NK-92 treated with Interleukin-12 subunit alpha and Interleukin-12 subunit beta, amount 100 ng/mL, for 24 hours (cell line): ENCODE measurements around the gene TPRG1.

ENCODE experiments used
- DNase-seq: peaks from one replicate; lab custom pipeline; 2025; lab: John Stamatoyannopoulos, UW

TPRG1 gene

DNA sequence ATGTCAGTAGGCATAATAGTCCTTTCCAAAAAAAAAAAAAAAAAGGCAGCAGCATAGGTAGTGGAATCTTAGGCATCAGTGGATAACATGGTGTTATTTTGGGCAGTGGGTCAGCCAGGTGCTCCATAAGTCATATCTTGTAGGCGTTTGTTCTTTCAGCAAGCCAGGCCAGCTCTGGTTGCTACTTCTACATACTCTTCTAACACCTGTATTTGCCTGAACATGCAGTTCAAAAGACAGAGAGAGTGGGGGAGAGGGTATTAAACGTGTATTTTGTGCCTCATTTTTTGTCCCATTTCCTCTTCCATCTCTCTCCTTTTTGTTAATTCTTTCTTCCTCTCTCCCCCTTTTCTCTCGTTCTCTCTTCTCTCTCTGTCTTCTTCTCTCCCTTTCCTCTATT lies 110.4 kb downstream of the TPRG1 start:
- no peak for DNase-seq

GRCh38 chr3:189282741-189283140 lies 111.0 kb downstream of the TPRG1 start:
- no peak for DNase-seq

GRCh38 chr3:189286188-189286587 lies 114.4 kb downstream of the TPRG1 start:
- DNase-seq = no peak

DNA sequence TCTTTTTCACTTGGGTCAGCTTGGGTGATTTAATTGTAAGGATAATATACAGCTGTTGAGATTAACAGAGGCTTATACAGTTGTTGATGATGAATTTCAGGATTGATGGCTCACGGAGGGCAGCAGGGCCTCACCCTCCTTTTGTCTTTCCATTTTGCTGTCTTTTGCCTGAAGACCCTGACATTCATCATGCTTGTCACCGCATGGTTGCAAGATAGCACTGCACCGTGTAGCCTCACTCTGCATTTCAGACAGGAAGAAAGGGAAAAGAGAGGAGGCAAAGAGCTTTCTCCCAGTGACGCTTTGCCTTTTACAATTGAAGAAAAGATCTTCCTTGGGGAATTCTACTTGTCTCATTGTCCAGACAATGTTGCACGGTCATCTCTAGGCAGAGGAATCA lies 115.1 kb downstream of the TPRG1 start:
- no peak for DNase-seq

- DNase-seq = no peak
Observed at GRCh38 chr3:189288348-189289235, 116.8 kb downstream of the TPRG1 start.

DNA sequence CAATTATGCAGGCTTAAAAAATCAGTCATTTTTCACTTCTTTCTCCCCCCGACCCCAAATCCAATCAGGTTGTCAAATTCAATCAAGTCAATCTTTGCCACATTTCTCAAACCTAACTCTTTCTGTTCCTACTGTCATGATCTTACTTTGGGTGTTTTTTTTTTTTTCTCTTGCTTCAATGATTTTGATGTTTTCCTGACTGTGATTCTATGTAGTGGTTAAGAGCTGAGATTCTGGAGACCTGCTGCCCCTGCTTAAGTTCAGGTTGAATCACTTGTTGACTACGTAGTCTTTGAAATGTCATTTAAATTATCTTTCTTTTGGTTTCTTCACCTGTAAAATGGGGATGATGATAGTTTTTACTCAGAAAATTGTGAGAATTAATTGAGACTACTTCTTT lies 117.5 kb downstream of the TPRG1 start:
- DNase-seq = no peak

- DNase-seq = no peak
Observed at GRCh38 chr3:189292667-189293484, 121.1 kb downstream of the TPRG1 start.

DNA sequence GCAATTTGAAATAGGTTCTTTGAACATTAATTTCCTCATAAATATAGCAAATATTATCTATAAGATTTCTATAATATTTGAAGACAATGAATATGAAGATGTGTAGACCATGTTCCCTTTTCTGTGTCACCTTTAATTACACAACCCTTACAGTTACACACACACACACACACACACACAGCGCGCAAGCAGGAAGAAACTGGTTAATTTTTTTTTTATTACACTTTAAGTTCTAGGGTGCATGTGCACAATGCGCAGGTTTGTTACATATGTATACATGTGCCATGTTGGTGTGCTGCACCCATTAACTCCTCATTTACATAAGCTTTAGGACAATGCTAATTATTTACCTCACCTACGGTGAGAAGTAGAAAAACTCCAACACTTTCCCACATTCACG lies 122.9 kb downstream of the TPRG1 start:
- no peak for DNase-seq

DNA sequence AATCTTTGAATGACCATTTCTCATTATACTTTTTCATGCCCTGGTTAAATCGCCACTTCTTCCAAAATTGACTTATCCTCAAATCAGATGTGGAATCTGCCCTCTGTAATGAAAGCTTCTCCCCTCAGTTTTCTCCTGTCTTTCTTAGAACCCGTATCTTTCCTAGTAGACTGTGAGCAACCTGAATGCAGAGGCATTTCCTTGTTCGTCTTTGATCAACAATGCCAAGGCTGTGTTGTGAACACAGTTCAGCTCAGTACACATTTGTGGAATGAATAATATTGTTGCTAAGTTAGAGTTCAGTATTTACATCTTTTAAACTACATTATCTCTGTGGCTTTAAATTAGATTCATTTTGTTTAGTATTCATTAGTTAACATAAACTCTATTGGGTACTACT lies 123.3 kb downstream of the TPRG1 start:
- no peak for DNase-seq

- no peak for DNase-seq
Observed at GRCh38 chr3:189297932-189298331, 126.2 kb downstream of the TPRG1 start.

DNA sequence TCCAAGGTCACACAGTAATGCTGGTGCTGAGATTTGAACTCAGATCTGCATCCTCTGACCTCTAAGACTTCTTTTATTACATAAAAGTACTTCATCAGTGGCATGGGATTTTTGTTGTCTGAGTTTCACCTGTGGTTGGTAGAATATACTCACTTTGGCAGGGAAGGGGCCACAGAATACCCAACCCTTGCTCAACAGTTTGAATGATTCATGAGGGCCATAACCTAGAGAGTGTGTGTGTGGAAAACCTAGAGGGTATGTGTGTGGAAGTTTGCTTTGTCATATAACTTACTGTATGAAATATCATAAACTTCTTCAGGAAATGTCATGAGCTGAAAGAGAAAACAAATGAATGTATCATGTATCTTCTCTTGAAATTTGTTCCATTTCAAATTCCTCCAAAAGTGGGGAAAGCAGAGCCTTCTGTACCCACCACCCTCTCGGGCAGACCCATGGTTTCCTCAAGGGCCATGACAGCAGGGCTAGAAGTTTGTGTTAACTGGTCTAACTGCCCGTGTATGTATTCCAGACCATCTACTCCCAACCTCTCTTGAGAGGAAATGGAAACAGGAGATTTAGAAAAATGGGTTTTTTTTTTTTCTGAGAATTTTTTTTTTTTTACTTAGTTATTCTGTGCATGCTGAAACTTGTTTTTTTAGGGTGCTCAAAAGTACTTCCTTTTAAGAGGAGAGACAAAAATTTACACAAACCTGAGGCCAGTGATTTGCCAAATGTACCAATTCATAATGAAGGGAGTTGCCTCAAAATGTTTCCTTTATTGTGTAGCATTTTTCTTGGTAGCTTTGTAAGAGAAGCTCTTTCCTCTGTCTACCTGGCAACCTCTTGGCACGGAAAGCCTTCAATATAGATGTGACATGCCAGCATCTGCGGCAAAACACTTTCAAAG lies 127.0 kb downstream of the TPRG1 start:
- DNase-seq = no peak

DNA sequence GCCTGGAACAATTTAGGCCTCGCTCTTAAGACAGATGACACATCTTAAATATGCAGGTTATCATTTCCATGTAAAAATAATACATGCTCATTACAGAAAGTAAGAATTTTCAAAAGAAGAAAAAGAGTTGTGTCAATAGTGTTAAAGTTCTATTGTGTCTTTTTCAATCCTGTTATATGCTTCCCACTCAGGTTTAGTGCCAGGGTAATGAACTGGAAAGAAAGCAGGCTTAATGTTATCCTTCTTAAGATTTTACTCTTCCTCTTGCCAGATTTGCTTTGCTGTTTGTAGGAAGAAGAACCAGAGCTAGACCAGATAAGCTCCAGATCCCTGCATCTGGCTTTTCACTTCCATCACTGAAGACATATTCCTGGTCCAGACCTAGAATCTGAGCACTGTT lies 128.6 kb downstream of the TPRG1 start:
- DNase-seq = no peak

DNA sequence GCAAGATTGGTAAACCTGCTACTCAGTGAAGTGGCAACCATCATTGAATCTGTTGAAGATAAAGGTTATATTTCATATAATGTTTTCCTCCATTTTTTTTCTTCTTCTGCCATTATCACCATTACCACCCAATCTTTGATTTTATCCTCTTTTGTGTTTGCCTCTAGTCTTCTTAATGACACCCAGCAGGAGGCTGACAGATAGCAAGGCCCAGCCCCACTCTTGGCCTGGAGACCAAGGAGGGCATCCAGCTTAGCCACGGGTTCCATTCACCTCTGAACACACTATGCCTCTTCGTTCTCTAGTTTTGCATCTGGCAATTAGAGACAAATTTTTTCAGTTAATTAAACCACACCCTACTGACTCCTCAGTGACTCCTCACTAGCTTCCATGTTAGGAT lies 129.7 kb downstream of the TPRG1 start:
- DNase-seq = no peak

DNA sequence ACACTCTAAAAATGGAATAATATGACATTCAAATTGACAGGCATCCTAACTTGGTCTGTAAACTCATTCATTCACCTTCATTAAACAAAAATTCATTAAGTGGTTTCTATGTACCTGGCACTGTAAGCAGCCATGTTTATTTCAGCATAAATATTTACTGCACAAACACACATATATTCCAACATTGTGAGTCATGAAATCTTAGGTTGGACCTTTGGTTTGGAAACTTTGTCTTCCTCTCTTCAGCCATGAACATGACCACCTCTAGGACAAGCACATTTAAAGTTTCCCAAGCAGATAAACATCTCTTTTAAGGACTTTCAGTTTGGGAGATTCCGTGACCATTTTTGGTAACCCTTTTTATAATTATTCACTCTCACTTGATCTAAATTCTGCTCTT lies 131.8 kb downstream of the TPRG1 start:
- no peak for DNase-seq

- DNase-seq = no peak
Observed at GRCh38 chr3:189304465-189305351, 132.9 kb downstream of the TPRG1 start.

GRCh38 chr3:189305412-189305811 lies 133.6 kb downstream of the TPRG1 start:
- DNase-seq = no peak

DNA sequence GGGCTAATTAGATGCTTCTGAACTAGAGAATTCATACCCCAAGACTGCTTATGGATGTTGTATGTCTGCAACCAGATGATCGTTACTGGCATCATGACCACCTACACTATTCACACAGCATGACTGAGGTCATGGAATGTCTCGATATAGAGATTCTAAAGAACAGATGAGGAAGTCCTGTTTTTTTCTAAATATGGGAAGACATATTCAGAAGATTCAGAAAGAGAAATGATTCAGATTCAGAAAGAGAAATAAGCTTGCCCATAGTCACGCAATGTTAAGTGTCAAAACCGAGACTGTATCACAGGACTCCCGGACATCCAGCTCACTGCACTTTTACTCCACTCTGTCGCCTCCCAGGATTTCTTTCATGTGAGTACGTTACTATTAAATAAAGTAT lies 136.2 kb downstream of the TPRG1 start:
- no peak for DNase-seq

DNA sequence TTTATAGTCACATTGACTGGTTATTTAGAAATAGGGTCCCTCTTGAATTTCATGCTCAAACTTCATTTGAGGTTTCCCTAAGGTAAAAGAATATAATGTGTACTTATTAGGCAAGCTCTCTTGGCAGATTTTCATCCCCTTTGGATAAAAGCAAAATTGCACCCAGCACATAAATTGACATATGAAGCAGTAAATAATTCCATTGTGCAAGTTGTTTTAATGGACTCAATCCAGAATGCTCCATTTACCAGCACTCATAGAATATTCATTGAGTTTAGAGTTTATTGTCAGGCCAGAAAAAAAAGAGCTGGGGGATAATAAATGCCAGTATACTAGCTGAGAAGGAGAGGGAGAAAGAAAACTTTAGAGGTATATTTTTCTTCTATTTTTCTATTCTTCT lies 136.8 kb downstream of the TPRG1 start:
- DNase-seq = no peak

DNA sequence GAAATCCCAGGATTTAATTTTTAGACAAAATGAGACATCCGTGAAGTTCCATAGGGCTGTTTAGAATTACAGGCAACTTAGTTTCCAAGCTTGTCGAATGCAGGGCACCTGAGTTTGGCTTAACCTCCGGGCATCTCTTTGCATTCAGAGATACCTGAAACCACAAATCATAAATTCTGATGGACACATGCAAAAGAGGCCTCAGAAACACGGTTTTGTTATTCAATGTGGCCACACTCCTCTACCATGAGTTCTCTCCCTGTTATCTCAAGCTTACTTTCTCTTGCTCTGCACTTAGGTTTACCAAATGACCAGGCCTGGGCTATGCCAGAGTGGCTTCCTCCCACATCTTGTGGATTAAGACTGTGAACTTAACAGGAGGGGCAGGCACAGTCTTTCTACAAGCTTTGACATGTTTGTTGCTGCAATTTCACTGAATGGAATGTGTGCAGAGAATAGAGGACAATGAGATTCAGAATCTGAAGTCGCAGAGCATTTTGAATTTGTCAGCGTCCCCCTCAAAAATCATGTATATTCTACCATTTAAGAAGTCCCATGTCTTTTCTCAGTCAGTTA lies 137.7 kb downstream of the TPRG1 start:
- DNase-seq = no peak

DNA sequence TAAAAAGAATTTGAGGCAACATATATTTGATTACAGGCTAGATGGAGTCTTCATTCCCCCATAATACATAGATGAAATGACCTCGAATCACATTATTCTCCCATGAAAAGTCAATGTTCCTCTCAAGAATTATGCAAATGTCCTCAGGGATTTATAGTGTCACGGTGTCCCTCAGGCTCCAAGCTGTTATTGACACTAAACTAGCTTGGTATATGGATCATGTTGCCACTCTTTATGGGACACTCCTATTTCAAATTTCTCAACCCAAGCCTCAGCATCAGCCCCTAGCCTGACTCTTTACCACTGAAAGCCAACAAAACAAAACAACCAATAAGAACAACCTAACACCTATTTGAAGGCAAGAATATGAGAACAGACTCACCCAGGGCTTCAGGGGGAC lies 139.8 kb downstream of the TPRG1 start:
- DNase-seq = no peak

GRCh38 chr3:189312866-189313265 lies 141.1 kb downstream of the TPRG1 start:
- DNase-seq = no peak
